Neural cell (in vitro differentiated cells): Measurements from ENCODE around the gene PDCD5. TPM values are rescaled to one million over a fixed set of nuclear protein-coding genes. Genes with fewer than 3 reads are reported as not detected.
"Not testable (repeated sequence)": the region's sequence is repeated elsewhere in the genome, so short reads cannot be mapped to it uniquely, and the experiment has no call there.

Source experiments
- H2AFZ ChIP-seq: fragments of 200-600, 300-800 bp; sonication (generic), shearing (Covaris generic); 2 replicates; pipeline ENCODE4 v1.6.0; 2014; ENCODE audit warnings: low read depth, mild to moderate bottlenecking, antibody characterized with exemption, low read length, moderate library complexity
- H3F3A ChIP-seq: fragments of 200-600 bp; shearing (Covaris generic); 2 replicates; pipeline ENCODE4 v1.6.1; 2016; ENCODE audit warnings: mild to moderate bottlenecking, moderate library complexity, mixed read lengths, antibody characterized with exemption, low read length; ENCODE audit not compliant: insufficient read depth, poor library complexity, severe bottlenecking
- H3K27ac ChIP-seq: fragments of 200-600, 300-800 bp; sonication (generic), shearing (Covaris generic); 2 replicates; pipeline ENCODE4 v1.5.1; 2014; ENCODE audit warnings: mild to moderate bottlenecking, low read length, moderate library complexity
- H3K27me3 ChIP-seq: fragments of 300-800, 200-600 bp; sonication (generic), shearing (Covaris generic); 2 replicates; pipeline ENCODE4 v1.6.0; 2014; ENCODE audit warnings: mild to moderate bottlenecking, low read depth, low read length, moderate library complexity; ENCODE audit not compliant: insufficient read depth
- H3K36me3 ChIP-seq: fragments of 300-800, 200-600 bp; sonication (generic), shearing (Covaris generic); 2 replicates; pipeline ENCODE4 v1.5.1; 2014; ENCODE audit warnings: mild to moderate bottlenecking, antibody characterized with exemption, low read length, moderate library complexity; ENCODE audit not compliant: insufficient read depth
- H3K4me2 ChIP-seq: fragments of 300-800, 200-600 bp; sonication (generic), shearing (Covaris generic); 2 replicates; pipeline ENCODE4 v1.6.0; 2014; ENCODE audit warnings: mild to moderate bottlenecking, low read length
- H3K4me3 ChIP-seq: fragments of 300-800, 200-600 bp; sonication (generic), shearing (Covaris generic); 2 replicates; pipeline ENCODE4 v1.5.1; 2014; ENCODE audit warnings: mild to moderate bottlenecking, low read length, moderate library complexity
- H3K79me2 ChIP-seq: fragments of 200-600 bp; shearing (Covaris generic); replicated peaks from 2 replicates; pipeline ENCODE4 v1.6.0; 2014; ENCODE audit warnings: mild to moderate bottlenecking, low read length, moderate library complexity; ENCODE audit not compliant: insufficient read depth
- H3K9ac ChIP-seq: fragments of 300-800, 200-600 bp; sonication (generic), shearing (Covaris generic); 2 replicates; pipeline ENCODE4 v1.6.1; 2016; ENCODE audit warnings: mild to moderate bottlenecking, low read length, mixed read lengths
- H3K9me2 ChIP-seq: fragments of 200-600 bp; shearing (Covaris generic); 2 replicates; pipeline ENCODE4 v1.6.1; 2016; ENCODE audit warnings: mild to moderate bottlenecking, low read length, mixed read lengths; ENCODE audit not compliant: insufficient read depth
- H3K9me3 ChIP-seq: fragments of 200-600, 300-800 bp; sonication (generic), shearing (Covaris generic); 2 replicates; pipeline ENCODE4 v1.6.1; 2016; ENCODE audit warnings: mild to moderate bottlenecking, mixed run types, low read length, moderate library complexity, mixed read lengths
- H4K20me1 ChIP-seq: fragments of 200-600 bp; shearing (Covaris generic); 2 replicates; pipeline ENCODE4 v1.6.1; 2016; ENCODE audit warnings: mild to moderate bottlenecking, mixed run types; ENCODE audit not compliant: insufficient read depth
- CTCF ChIP-seq: fragments of 450-650 bp; IDR thresholded peaks from 2 replicates; pipeline ENCODE4 v1.5.1; 2014; ENCODE audit warnings: antibody characterized with exemption, mild to moderate bottlenecking, moderate library complexity; ENCODE audit not compliant: poor library complexity, severe bottlenecking
- EP300 ChIP-seq: fragments of 450-650 bp; conservative IDR thresholded peaks from 2 replicates; pipeline ENCODE4 v1.6.1; 2014; ENCODE audit warnings: antibody characterized with exemption, mild to moderate bottlenecking, moderate library complexity; ENCODE audit not compliant: poor library complexity, severe bottlenecking
- EZH2 ChIP-seq: fragments of 200-600, 300-800 bp; shearing (Covaris generic), sonication (generic); IDR thresholded peaks from 2 replicates; pipeline ENCODE4 v1.6.1; 2014; ENCODE audit warnings: antibody characterized with exemption, low read length, borderline replicate concordance, mild to moderate bottlenecking; ENCODE audit not compliant: insufficient read depth, poor library complexity, severe bottlenecking
- MXI1 ChIP-seq: fragments of 450-650 bp; conservative IDR thresholded peaks from 2 replicates; pipeline ENCODE4 v1.6.1; 2014; ENCODE audit warnings: antibody characterized with exemption, mild to moderate bottlenecking; ENCODE audit not compliant: poor library complexity, severe bottlenecking
- POLR2AphosphoS5 ChIP-seq: IDR thresholded peaks from 2 replicates; pipeline ENCODE4 v1.6.1; 2012
- RAD21 ChIP-seq: fragments of 450-650 bp; conservative IDR thresholded peaks from 2 replicates; pipeline ENCODE4 v1.6.1; 2014; ENCODE audit warnings: antibody characterized with exemption, mild to moderate bottlenecking, moderate library complexity
- SMC3 ChIP-seq: fragments of 450-650 bp; conservative IDR thresholded peaks from 2 replicates; pipeline ENCODE4 v1.6.1; 2014; ENCODE audit warnings: antibody characterized with exemption, mild to moderate bottlenecking, moderate library complexity; ENCODE audit not compliant: poor library complexity
- TAF1 ChIP-seq: IDR thresholded peaks from 2 replicates; pipeline ENCODE4 v1.6.1; 2012; ENCODE audit warnings: low read depth
- polyA plus RNA-seq: library from polyadenylated mRNA; depleted of rRNA; stranded (reverse); fragments of >200 nt; gene quantifications from 2 replicates; pipeline ENCODE4 v1.2.3, GENCODE V29; 2014
- TF ChIP-seq, protein P1 (sequence below): IDR thresholded peaks from 2 replicates; pipeline ENCODE4 v1.6.1; 2012; ENCODE audit warnings: borderline replicate concordance

Gene PDCD5
- polyA plus RNA-seq, 1 donor from 2014 or later, result 189 TPM

DNA sequence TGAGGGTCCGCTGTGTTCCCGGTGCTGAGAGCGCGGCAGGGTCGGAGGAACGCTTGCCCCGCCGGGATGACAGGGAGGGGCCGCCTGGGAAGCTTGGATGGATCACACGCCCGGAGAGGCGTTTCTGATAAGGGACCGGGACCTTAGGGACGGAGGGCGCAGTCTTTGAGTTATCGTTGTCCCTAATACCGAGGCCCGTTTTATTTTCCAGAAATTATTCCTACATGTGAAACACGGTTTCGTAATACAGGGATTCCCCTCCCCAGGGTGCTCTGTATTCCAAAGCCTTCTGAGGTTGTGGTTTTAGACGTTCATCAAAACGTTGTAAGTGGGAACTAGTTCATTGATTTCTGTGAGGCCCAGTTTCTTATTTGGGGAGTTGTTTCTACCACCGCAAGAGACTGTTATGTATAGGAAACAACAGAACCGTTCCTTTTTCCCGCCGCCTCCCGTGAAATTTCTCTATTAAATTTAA, 752 bp downstream of the PDCD5 start:
- H3K9ac ChIP-seq, result peak overlapping the region; percentile 67
- peak overlapping the region; percentile 72 for H3K4me3 ChIP-seq
- no peaks in the 10 kb centered on the region for H3K27me3 ChIP-seq
- no peaks in the 10 kb centered on the region for H4K20me1 ChIP-seq
- TF ChIP-seq, protein P1, sequence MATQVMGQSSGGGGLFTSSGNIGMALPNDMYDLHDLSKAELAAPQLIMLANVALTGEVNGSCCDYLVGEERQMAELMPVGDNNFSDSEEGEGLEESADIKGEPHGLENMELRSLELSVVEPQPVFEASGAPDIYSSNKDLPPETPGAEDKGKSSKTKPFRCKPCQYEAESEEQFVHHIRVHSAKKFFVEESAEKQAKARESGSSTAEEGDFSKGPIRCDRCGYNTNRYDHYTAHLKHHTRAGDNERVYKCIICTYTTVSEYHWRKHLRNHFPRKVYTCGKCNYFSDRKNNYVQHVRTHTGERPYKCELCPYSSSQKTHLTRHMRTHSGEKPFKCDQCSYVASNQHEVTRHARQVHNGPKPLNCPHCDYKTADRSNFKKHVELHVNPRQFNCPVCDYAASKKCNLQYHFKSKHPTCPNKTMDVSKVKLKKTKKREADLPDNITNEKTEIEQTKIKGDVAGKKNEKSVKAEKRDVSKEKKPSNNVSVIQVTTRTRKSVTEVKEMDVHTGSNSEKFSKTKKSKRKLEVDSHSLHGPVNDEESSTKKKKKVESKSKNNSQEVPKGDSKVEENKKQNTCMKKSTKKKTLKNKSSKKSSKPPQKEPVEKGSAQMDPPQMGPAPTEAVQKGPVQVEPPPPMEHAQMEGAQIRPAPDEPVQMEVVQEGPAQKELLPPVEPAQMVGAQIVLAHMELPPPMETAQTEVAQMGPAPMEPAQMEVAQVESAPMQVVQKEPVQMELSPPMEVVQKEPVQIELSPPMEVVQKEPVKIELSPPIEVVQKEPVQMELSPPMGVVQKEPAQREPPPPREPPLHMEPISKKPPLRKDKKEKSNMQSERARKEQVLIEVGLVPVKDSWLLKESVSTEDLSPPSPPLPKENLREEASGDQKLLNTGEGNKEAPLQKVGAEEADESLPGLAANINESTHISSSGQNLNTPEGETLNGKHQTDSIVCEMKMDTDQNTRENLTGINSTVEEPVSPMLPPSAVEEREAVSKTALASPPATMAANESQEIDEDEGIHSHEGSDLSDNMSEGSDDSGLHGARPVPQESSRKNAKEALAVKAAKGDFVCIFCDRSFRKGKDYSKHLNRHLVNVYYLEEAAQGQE, result no peak
- TF ChIP-seq EZH2 (no peak), MXI1 (no peak), CTCF (no peak), RAD21 (no peak), EP300 (no peak), POLR2AphosphoS5 (no peak), SMC3 (no peak)
- no peaks in the 10 kb centered on the region for H3K9me2 ChIP-seq
- no peaks in the 10 kb centered on the region for H3F3A ChIP-seq
- peak overlapping the region; percentile 52 for H3K4me2 ChIP-seq
- no peak overlapping the region for H2AFZ ChIP-seq
- H3K79me2 ChIP-seq, result peaks cover 16% of the 10 kb centered on the region
- no peaks in the 10 kb centered on the region for H3K9me3 ChIP-seq
- H3K36me3 ChIP-seq, result no peaks in the 10 kb centered on the region
- no peak overlapping the region for H3K27ac ChIP-seq

DNA sequence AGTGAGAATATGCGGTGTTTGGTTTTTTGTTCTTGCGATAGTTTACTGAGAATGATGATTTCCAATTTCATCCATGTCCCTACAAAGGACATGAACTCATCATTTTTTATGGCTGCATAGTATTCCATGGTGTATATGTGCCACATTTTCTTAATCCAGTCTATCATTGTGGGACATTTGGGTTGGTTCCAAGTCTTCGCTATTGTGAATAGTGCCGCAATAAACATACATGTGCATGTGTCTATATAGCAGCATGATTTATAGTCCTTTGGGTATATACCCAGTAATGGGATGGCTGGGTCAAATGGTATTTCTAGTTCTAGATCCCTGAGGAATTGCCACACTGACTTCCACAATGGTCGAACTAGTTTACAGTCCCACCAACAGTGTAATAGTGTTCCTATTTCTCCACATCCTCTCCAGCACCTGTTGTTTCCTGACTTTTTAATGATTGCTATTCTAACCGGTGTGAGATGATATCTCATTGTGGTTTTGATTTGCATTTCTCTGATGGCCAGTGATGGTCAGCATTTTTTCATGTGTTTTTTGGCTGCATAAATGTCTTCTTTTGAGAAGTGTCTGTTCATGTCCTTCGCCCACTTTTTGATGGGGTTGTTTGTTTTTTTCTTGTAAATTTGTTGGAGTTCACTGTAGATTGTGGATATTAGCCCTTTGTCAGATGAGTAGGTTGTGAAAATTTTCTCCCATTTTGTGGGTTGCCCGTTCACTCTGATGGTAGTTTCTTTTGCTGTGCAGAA, 6.9 kb downstream of the PDCD5 start:
- not testable (repeated sequence) for H3K9ac ChIP-seq, H3K36me3 ChIP-seq, H2AFZ ChIP-seq, H3F3A ChIP-seq, H3K4me2 ChIP-seq, H3K27me3 ChIP-seq, H3K27ac ChIP-seq, H3K4me3 ChIP-seq, H3K9me3 ChIP-seq, H4K20me1 ChIP-seq, H3K79me2 ChIP-seq, H3K9me2 ChIP-seq

DNA sequence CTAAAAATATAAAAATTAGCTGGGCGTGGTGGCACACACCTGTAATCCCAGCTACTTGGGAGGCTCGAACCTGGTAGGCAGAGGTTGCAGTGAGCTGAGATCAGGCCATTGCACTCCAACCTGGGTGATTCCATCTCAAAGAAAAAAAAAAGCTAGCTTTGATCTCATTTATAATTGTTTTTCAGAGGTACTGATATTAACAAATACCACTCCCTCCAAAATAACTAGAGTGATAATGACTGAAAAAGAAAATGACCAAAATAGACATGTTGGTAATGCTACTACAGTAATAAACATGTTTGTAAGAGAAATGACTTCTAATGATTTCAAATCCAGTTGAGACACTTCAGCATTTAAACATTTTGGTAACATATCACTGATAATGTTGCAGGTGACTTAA, 13.0 kb downstream of the PDCD5 start:
- Histone ChIP-seq H3F3A (no peaks in the 10 kb centered on the region), H3K27me3 (no peaks in the 10 kb centered on the region), H3K9ac (no peak overlapping the region), H2AFZ (no peak overlapping the region), H3K4me2 (no peak overlapping the region), H3K9me3 (no peaks in the 10 kb centered on the region), H3K9me2 (no peaks in the 10 kb centered on the region), H4K20me1 (no peaks in the 10 kb centered on the region), H3K79me2 (no peaks in the 10 kb centered on the region), H3K27ac (no peak overlapping the region), H3K36me3 (peaks cover 24% of the 10 kb centered on the region), H3K4me3 (no peak overlapping the region)
- TF ChIP-seq POLR2AphosphoS5 (no peak), RAD21 (no peak), EP300 (no peak), SMC3 (no peak), EZH2 (no peak), TAF1 (no peak), CTCF (no peak), MXI1 (no peak)
- TF ChIP-seq, protein P1, result no peak
